GM12878 (cell line): ENCODE measurements around the gene CHST4.

Experiments used
- ATF2 ChIP-seq: IDR thresholded peaks from 2 replicates; pipeline ENCODE4 v1.6.1; 2012; ENCODE audit warnings: low read length, inconsistent platforms
- CTCF ChIP-seq, 3 experiments: IDR thresholded peaks in 2 of 3; conservative IDR thresholded peaks in 1 of 3; 2 replicates each; pipeline ENCODE4 v1.5.1; 2011; ENCODE audit warnings: low read depth in 3 of 3, low read length in 3 of 3, mild to moderate bottlenecking in 3 of 3, control low read depth in 2 of 3, moderate library complexity in 2 of 3, inconsistent platforms in 1 of 3, mixed read lengths in 1 of 3; ENCODE audit not compliant: control insufficient read depth in 2 of 3, insufficient read depth in 1 of 3; ENCODE audit errors: extremely low read depth in 1 of 3
- ELK1 ChIP-seq: IDR thresholded peaks from 2 replicates; pipeline ENCODE4 v1.6.1; 2012; ENCODE audit warnings: low read depth, low read length, improper control_type of control experiment
- EP300 ChIP-seq, 2 experiments: fragments of 150-350 bp in 1 of 2; IDR thresholded peaks; 2 replicates each; pipeline ENCODE4 v1.6.1; 2011 to 2012; ENCODE audit warnings: low read depth in 2 of 2, low read length in 2 of 2, borderline replicate concordance in 1 of 2, improper control_type of control experiment in 1 of 2, inconsistent platforms in 1 of 2; ENCODE audit not compliant: control insufficient read depth in 1 of 2
- FOXM1 ChIP-seq: IDR thresholded peaks from 2 replicates; pipeline ENCODE4 v1.6.1; 2012; ENCODE audit warnings: low read depth, mild to moderate bottlenecking, inconsistent platforms, low read length, moderate library complexity
- IRF5 ChIP-seq: fragments of 450-650 bp; IDR thresholded peaks from 2 replicates; pipeline ENCODE4 v1.6.1; 2017; ENCODE audit warnings: borderline replicate concordance
- JUND ChIP-seq: IDR thresholded peaks from 2 replicates; pipeline ENCODE4 v1.6.1; 2012; ENCODE audit warnings: low read depth, mild to moderate bottlenecking, low read length, improper control_type of control experiment, moderate library complexity
- MYC ChIP-seq: IDR thresholded peaks from 2 replicates; pipeline ENCODE4 v1.6.1; 2011; ENCODE audit warnings: mild to moderate bottlenecking, low read length, moderate library complexity, inconsistent platforms; ENCODE audit not compliant: insufficient read depth, insufficient replicate concordance, insufficient read length, severe bottlenecking
- NFXL1 ChIP-seq: fragments of 450-650 bp; IDR thresholded peaks from 2 replicates; pipeline ENCODE4 v1.6.1; 2017; ENCODE audit warnings: antibody characterized with exemption, mild to moderate bottlenecking, borderline replicate concordance
- PBX3 ChIP-seq: IDR thresholded peaks from 2 replicates; pipeline ENCODE4 v1.6.1; 2011; ENCODE audit warnings: mild to moderate bottlenecking, low read depth, low read length, moderate library complexity; ENCODE audit not compliant: insufficient replicate concordance
- POLR2A ChIP-seq: IDR thresholded peaks from 2 replicates; pipeline ENCODE4 v1.6.1; 2011; ENCODE audit warnings: low read depth, mild to moderate bottlenecking, low read length
- RCOR1 ChIP-seq: conservative IDR thresholded peaks from 2 replicates; pipeline ENCODE4 v1.6.1; 2012; ENCODE audit warnings: low read depth, low read length, improper control_type of control experiment
- SRF ChIP-seq, 2 experiments: IDR thresholded peaks; 2 replicates each; pipeline ENCODE4 v1.6.1; 2011; ENCODE audit warnings: low read depth in 2 of 2, low read length in 2 of 2, mild to moderate bottlenecking in 1 of 2, moderate library complexity in 1 of 2
- TCF7 ChIP-seq: IDR thresholded peaks from 2 replicates; pipeline ENCODE4 v1.6.1; 2014; ENCODE audit warnings: antibody characterized with exemption, borderline replicate concordance

- no peak for TF ChIP-seq ELK1
- TF ChIP-seq CTCF (IDR thresholded peaks at IDR 0.05 in 2 of 3, conservative IDR thresholded peaks at IDR 0.05 in 1 of 3; ENCODE audit: control insufficient read depth in 2 of 3, extremely low read depth in 1 of 3, insufficient read depth in 1 of 3, low read depth in 3 of 3, low read length in 3 of 3) = peak in 1 of 3 experiments; percentile 2; a peak in 1 of 6 replicates
- TF ChIP-seq JUND = no peak
- TF ChIP-seq POLR2A = no peak
- no peak for TF ChIP-seq FOXM1
- TF ChIP-seq TCF7 = no peak
- TF ChIP-seq EP300 (IDR thresholded peaks at IDR 0.05; ENCODE audit: borderline replicate concordance in 1 of 2, control insufficient read depth in 1 of 2, low read depth in 2 of 2, low read length in 2 of 2) = no peak
- no peak for TF ChIP-seq ATF2
- TF ChIP-seq SRF (IDR thresholded peaks at IDR 0.05; ENCODE audit: low read depth in 2 of 2, low read length in 2 of 2) = no peak
- no peak for TF ChIP-seq MYC
- no peak for TF ChIP-seq NFXL1
- TF ChIP-seq RCOR1 = no peak
- no peak for TF ChIP-seq PBX3
- no peak for TF ChIP-seq IRF5
Observed at GRCh38 chr16:71500964-71501363, 25.3 kb upstream of the CHST4 start.
